Karpas-422 (cell line): ENCODE data around the gene FAAH2. TPM values are rescaled to one million over a fixed set of nuclear protein-coding genes. Genes with fewer than 3 reads are reported as not detected.
"Not testable (repeated sequence)": the region's sequence is repeated elsewhere in the genome, so short reads cannot be mapped to it uniquely, and the experiment has no call there.

ENCODE experiments used
- DNase-seq: peaks from one replicate; pipeline ENCODE4 v3.0.0-alpha.2; 2015
- H2AFZ ChIP-seq: fragments of 200-600 bp; sonication (generic); 2 replicates; pipeline ENCODE4 v1.6.1; 2014; ENCODE audit warnings: antibody characterized with exemption, low read length, mixed read lengths
- H3K27ac ChIP-seq: fragments of 200-600 bp; sonication (generic); 2 replicates; pipeline ENCODE4 v1.5.1; 2014; ENCODE audit warnings: mild to moderate bottlenecking, low read length, moderate library complexity
- H3K27me3 ChIP-seq: fragments of 200-600 bp; sonication (generic); 2 replicates; pipeline ENCODE4 v1.6.1; 2014; ENCODE audit warnings: low read length, mixed read lengths
- H3K36me3 ChIP-seq: fragments of 200-600 bp; sonication (generic); 2 replicates; pipeline ENCODE4 v1.6.1; 2014; ENCODE audit warnings: low read length, mixed read lengths; ENCODE audit not compliant: insufficient read depth
- H3K4me1 ChIP-seq: fragments of 200-600 bp; sonication (generic); 2 replicates; pipeline ENCODE4 v1.6.1; 2014; ENCODE audit warnings: mild to moderate bottlenecking, low read length, mixed read lengths
- H3K4me2 ChIP-seq: fragments of 200-600 bp; sonication (generic); 2 replicates; pipeline ENCODE4 v1.6.1; 2014; ENCODE audit warnings: low read length, low read depth, mild to moderate bottlenecking; ENCODE audit not compliant: poor library complexity, severe bottlenecking
- H3K4me3 ChIP-seq: fragments of 200-600 bp; sonication (generic); 2 replicates; pipeline ENCODE4 v1.5.1; 2014; ENCODE audit warnings: mild to moderate bottlenecking, antibody characterized with exemption, low read length, mixed read lengths
- H3K79me2 ChIP-seq: fragments of 200-600 bp; sonication (generic); 2 replicates; pipeline ENCODE4 v1.6.1; 2014; ENCODE audit warnings: mild to moderate bottlenecking, low read length, mixed read lengths
- H3K9ac ChIP-seq: fragments of 200-600 bp; sonication (generic); 2 replicates; pipeline ENCODE4 v1.6.0; 2014; ENCODE audit warnings: low read length
- H3K9me2 ChIP-seq: fragments of 200-600 bp; sonication (generic), shearing (Covaris generic); replicated peaks from 2 replicates; pipeline ENCODE4 v1.6.0; 2014; ENCODE audit warnings: mild to moderate bottlenecking, low read length, moderate library complexity; ENCODE audit not compliant: insufficient read depth
- H3K9me3 ChIP-seq: fragments of 300-700, 200-600 bp; sonication (generic); 2 replicates; pipeline ENCODE4 v1.6.1; 2014; ENCODE audit warnings: low read length, mixed read lengths
- H4K20me1 ChIP-seq: fragments of 200-600 bp; sonication (generic); 2 replicates; pipeline ENCODE4 v1.6.1; 2014; ENCODE audit warnings: mild to moderate bottlenecking, antibody characterized with exemption, low read length, low read depth; ENCODE audit not compliant: insufficient read depth
- total RNA-seq: library from RNA; depleted of rRNA; stranded (reverse); fragments of >200 nt; shearing (Covaris generic); gene quantifications from 2 replicates; pipeline ENCODE4 v1.2.3, GENCODE V29; 2014; ENCODE audit warnings: low replicate concordance

The FAAH2 gene
- total RNA-seq, 1 experiment from 2014 or later: not detected

- not testable (repeated sequence) for H3K9me3 ChIP-seq, H3K4me1 ChIP-seq, H3K9me2 ChIP-seq, H3K36me3 ChIP-seq, H4K20me1 ChIP-seq, H2AFZ ChIP-seq, DNase-seq, H3K4me2 ChIP-seq, H3K9ac ChIP-seq, H3K27ac ChIP-seq, H3K79me2 ChIP-seq, H3K4me3 ChIP-seq, H3K27me3 ChIP-seq
These were observed 116.7 kb downstream of the FAAH2 start for GRCh38 chrX:57403191-57403590.

GRCh38 chrX:57406149-57406548, 119.6 kb downstream of the FAAH2 start:
- H3K9me2 ChIP-seq: no peaks in the 10 kb centered on the region
- H3K36me3 ChIP-seq: no peaks in the 10 kb centered on the region
- H3K4me3 ChIP-seq: no peak overlapping the region
- H2AFZ ChIP-seq: no peak overlapping the region
- no peaks in the 10 kb centered on the region for H3K27me3 ChIP-seq
- H3K9ac ChIP-seq: no peak overlapping the region
- no peaks in the 10 kb centered on the region for H3K4me1 ChIP-seq
- no peak overlapping the region for H3K27ac ChIP-seq
- no peaks in the 10 kb centered on the region for H3K79me2 ChIP-seq
- H3K4me2 ChIP-seq: no peak overlapping the region
- H4K20me1 ChIP-seq: no peaks in the 10 kb centered on the region
- no peak for DNase-seq
- peaks cover 6% of the 10 kb centered on the region for H3K9me3 ChIP-seq

- no peak for DNase-seq
- Histone ChIP-seq H3K4me2 (no peak overlapping the region), H4K20me1 (no peaks in the 10 kb centered on the region), H3K9me3 (no peaks in the 10 kb centered on the region), H3K36me3 (no peaks in the 10 kb centered on the region), H3K9ac (no peak overlapping the region), H3K4me1 (no peaks in the 10 kb centered on the region), H3K4me3 (no peak overlapping the region), H3K27ac (no peak overlapping the region), H2AFZ (no peak overlapping the region), H3K27me3 (no peaks in the 10 kb centered on the region), H3K9me2 (no peaks in the 10 kb centered on the region), H3K79me2 (no peaks in the 10 kb centered on the region)
These were observed 131.3 kb downstream of the FAAH2 start for GRCh38 chrX:57417827-57418226.

- no peaks in the 10 kb centered on the region for H3K4me1 ChIP-seq
- H3K4me3 ChIP-seq: no peak overlapping the region
- no peaks in the 10 kb centered on the region for H4K20me1 ChIP-seq
- H3K9me2 ChIP-seq: no peaks in the 10 kb centered on the region
- H3K9ac ChIP-seq: no peak overlapping the region
- no peak overlapping the region for H2AFZ ChIP-seq
- peaks cover 3% of the 10 kb centered on the region for H3K9me3 ChIP-seq
- H3K79me2 ChIP-seq: no peaks in the 10 kb centered on the region
- H3K27me3 ChIP-seq: no peaks in the 10 kb centered on the region
- DNase-seq: no peak
- no peak overlapping the region for H3K27ac ChIP-seq
- no peaks in the 10 kb centered on the region for H3K36me3 ChIP-seq
- no peak overlapping the region for H3K4me2 ChIP-seq
These were observed 135.8 kb downstream of the FAAH2 start for GRCh38 chrX:57422289-57422688.

DNA sequence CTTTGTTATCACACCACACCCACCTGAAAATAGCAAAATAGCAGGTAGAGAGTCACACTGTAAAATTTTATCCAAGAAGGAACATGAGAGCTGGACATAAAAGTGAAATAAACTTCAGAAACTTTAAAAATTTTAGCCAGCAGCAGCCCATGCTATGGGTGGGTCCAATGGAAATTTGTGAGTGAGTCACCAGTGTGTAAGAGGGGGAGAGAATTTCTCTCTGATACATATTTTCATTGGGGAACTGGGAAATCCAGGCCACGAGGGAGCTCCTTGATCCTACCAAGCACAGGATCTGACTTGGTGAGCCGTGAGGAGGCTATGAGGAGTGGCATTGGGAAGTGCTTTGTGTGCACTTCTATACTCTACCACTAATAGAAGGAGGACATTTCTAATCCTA, 136.3 kb downstream of the FAAH2 start:
- H3K4me2 ChIP-seq: no peak overlapping the region
- H3K79me2 ChIP-seq: no peaks in the 10 kb centered on the region
- no peak overlapping the region for H3K9ac ChIP-seq
- H3K27me3 ChIP-seq: no peaks in the 10 kb centered on the region
- no peaks in the 10 kb centered on the region for H4K20me1 ChIP-seq
- peaks cover 3% of the 10 kb centered on the region for H3K9me3 ChIP-seq
- DNase-seq: no peak
- H3K4me3 ChIP-seq: no peak overlapping the region
- H2AFZ ChIP-seq: no peak overlapping the region
- H3K4me1 ChIP-seq: no peaks in the 10 kb centered on the region
- no peaks in the 10 kb centered on the region for H3K9me2 ChIP-seq
- no peak overlapping the region for H3K27ac ChIP-seq
- no peaks in the 10 kb centered on the region for H3K36me3 ChIP-seq

GRCh38 chrX:57445076-57445475, 158.6 kb downstream of the FAAH2 start:
- DNase-seq: no peak
- H3K27me3 ChIP-seq: no peaks in the 10 kb centered on the region
- H3K79me2 ChIP-seq: no peaks in the 10 kb centered on the region
- H3K4me2 ChIP-seq: no peak overlapping the region
- H3K27ac ChIP-seq: no peak overlapping the region
- no peaks in the 10 kb centered on the region for H4K20me1 ChIP-seq
- no peaks in the 10 kb centered on the region for H3K36me3 ChIP-seq
- H3K9ac ChIP-seq: no peak overlapping the region
- H3K9me2 ChIP-seq: no peaks in the 10 kb centered on the region
- H2AFZ ChIP-seq: no peak overlapping the region
- H3K4me3 ChIP-seq: no peak overlapping the region
- H3K9me3 ChIP-seq: no peaks in the 10 kb centered on the region
- H3K4me1 ChIP-seq: no peaks in the 10 kb centered on the region

DNA sequence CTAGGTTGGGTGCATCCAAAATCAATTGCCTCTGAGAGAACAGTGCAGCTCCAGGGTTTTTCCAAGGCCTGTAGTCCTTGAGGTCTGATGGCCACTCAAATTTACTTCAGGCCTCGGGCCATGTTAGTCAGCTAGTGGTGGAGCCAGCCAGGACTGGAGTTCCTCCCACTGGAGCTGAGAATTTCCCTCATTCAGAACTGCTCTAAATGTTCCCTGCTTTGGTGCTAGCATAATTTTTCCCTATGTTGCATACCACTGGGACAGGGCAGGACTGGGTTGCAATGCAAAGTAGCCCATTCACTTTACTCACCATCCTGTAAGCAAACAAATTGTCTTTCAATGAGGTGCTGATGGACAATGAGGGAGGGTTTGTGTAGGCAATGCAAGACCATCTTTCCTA, 159.3 kb downstream of the FAAH2 start:
- H3K4me3 ChIP-seq: no peak overlapping the region
- H4K20me1 ChIP-seq: no peaks in the 10 kb centered on the region
- H3K9me2 ChIP-seq: no peaks in the 10 kb centered on the region
- H3K4me2 ChIP-seq: no peak overlapping the region
- H2AFZ ChIP-seq: no peak overlapping the region
- H3K27me3 ChIP-seq: no peaks in the 10 kb centered on the region
- no peaks in the 10 kb centered on the region for H3K79me2 ChIP-seq
- no peak overlapping the region for H3K27ac ChIP-seq
- H3K36me3 ChIP-seq: no peaks in the 10 kb centered on the region
- DNase-seq: no peak
- no peak overlapping the region for H3K9ac ChIP-seq
- no peaks in the 10 kb centered on the region for H3K9me3 ChIP-seq
- no peaks in the 10 kb centered on the region for H3K4me1 ChIP-seq

DNA sequence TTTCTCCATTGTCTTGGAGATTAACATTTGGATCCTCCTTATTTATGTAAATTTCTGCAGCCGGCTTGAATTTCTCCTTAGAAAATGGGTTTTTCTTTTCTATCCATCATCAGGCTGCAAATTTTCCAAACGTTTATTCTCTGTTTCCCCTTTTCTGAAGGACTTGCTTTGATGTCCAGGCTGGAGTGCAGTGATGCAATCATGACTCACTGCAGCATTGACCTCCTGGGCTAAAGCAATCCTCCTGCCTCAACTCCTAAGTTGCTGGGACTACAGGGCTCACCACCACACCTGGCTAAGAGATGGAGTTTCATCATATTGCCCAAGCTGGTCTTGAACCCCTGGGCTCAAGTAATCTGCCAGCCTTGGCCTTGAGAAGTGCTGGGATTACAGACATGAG, 161.3 kb downstream of the FAAH2 start:
- no peak for DNase-seq
- no peak overlapping the region for H3K4me2 ChIP-seq
- H3K9me3 ChIP-seq: no peaks in the 10 kb centered on the region
- H3K9me2 ChIP-seq: no peaks in the 10 kb centered on the region
- no peak overlapping the region for H3K9ac ChIP-seq
- H3K27me3 ChIP-seq: no peaks in the 10 kb centered on the region
- H3K4me3 ChIP-seq: no peak overlapping the region
- no peaks in the 10 kb centered on the region for H4K20me1 ChIP-seq
- H3K79me2 ChIP-seq: no peaks in the 10 kb centered on the region
- H3K36me3 ChIP-seq: no peaks in the 10 kb centered on the region
- no peak overlapping the region for H3K27ac ChIP-seq
- H2AFZ ChIP-seq: no peak overlapping the region
- H3K4me1 ChIP-seq: no peaks in the 10 kb centered on the region

GRCh38 chrX:57451426-57452020, 165.0 kb downstream of the FAAH2 start:
- H3K27ac ChIP-seq: no peak overlapping the region
- no peaks in the 10 kb centered on the region for H3K79me2 ChIP-seq
- no peaks in the 10 kb centered on the region for H3K4me1 ChIP-seq
- H3K9ac ChIP-seq: no peak overlapping the region
- H2AFZ ChIP-seq: no peak overlapping the region
- H3K9me3 ChIP-seq: no peaks in the 10 kb centered on the region
- no peak for DNase-seq
- H3K9me2 ChIP-seq: no peaks in the 10 kb centered on the region
- no peak overlapping the region for H3K4me3 ChIP-seq
- H3K36me3 ChIP-seq: no peaks in the 10 kb centered on the region
- H3K27me3 ChIP-seq: no peaks in the 10 kb centered on the region
- H4K20me1 ChIP-seq: no peaks in the 10 kb centered on the region
- no peak overlapping the region for H3K4me2 ChIP-seq
